HepG2 (cell line): ENCODE data around the gene SSBP1. TPM values are rescaled to one million over a fixed set of nuclear protein-coding genes. Genes with fewer than 3 reads are reported as not detected.

Source experiments
- ATAC-seq: fragments of 200-7000 bp; cut with Tn5 transposase; 3 replicates; pipeline ENCODE4 v1.9.1; 2020; ENCODE audit warnings: mild to moderate bottlenecking, moderate library complexity
- BruUV-seq: library from RNA; stranded (reverse); fragments of 400-500 nt; replicated peaks from 2 replicates; lab custom pipeline; 2021; lab: Mats Ljungman, UMichigan
- CTCF ChIA-PET: fragments of 300-600 bp; formaldehyde crosslinking; extraction: SDS; loops from one replicate; lab custom pipeline; 2021; ENCODE audit warnings: low total read pairs, inconsistent platforms, low intra/inter-chr PET ratio; lab: Yijun Ruan, JAX
- POLR2A ChIA-PET: fragments of 350-600 bp; sonication (Branson Sonifier 250); formaldehyde crosslinking; loops from one replicate; lab custom pipeline; 2020; ENCODE audit warnings: antibody characterized with exemption, inconsistent platforms; lab: Yijun Ruan, JAX
- DNase-seq: peaks from one replicate; pipeline ENCODE4 v3.0.0-alpha.2; 2015; ENCODE audit warnings: low spot score
- FAIRE-seq: peaks from 3 replicates; lab custom pipeline; 2011; peaks lifted over from hg19 to GRCh38; lab: Jason Lieb, UNC
- H2AFZ ChIP-seq: one replicate; pipeline ENCODE4 v1.6.1; 2011; ENCODE audit warnings: low read length, inconsistent platforms
- H3K27ac ChIP-seq: fragments of 300-600 bp; 3 replicates; pipeline ENCODE4 v1.8.0; 2011; ENCODE audit warnings: mixed run types, mild to moderate bottlenecking, mixed read lengths, low read length, inconsistent platforms; ENCODE audit not compliant: insufficient read depth; ENCODE audit errors: extremely low read length
- H3K27me3 ChIP-seq, 2 experiments: fragments of 200-600 bp in 1 of 2; 2 replicates in 1 of 2; 3 replicates in 1 of 2; pipeline versions ENCODE4 v1.6.0 to v1.8.0; 2011; ENCODE audit warnings: low read length in 2 of 2, mild to moderate bottlenecking in 2 of 2, moderate library complexity in 2 of 2, inconsistent platforms in 1 of 2; ENCODE audit not compliant: insufficient read depth in 2 of 2, control insufficient read depth in 1 of 2
- H3K36me3 ChIP-seq, 2 experiments: fragments of 200-600 bp in 1 of 2; replicated peaks in 1 of 2; 2 replicates in 1 of 2; 3 replicates in 1 of 2; pipeline versions ENCODE4 v1.5.1 to v1.8.0; 2011; ENCODE audit warnings: low read length in 2 of 2, inconsistent platforms in 1 of 2; ENCODE audit not compliant: insufficient read depth in 2 of 2, control insufficient read depth in 1 of 2
- H3K4me1 ChIP-seq: 2 replicates; pipeline ENCODE4 v1.5.1; 2012; ENCODE audit warnings: low read length, inconsistent platforms; ENCODE audit not compliant: insufficient read depth
- H3K4me2 ChIP-seq: 2 replicates; pipeline ENCODE4 v1.6.0; 2011; ENCODE audit warnings: low read depth, low read length, inconsistent platforms
- H3K4me3 ChIP-seq, 3 experiments: fragments of 200-600 bp in 1 of 3; sonication (generic), shearing (Covaris generic) in 1 of 3; replicated peaks in 1 of 3; 2 replicates each; pipeline ENCODE4 v1.5.1; 2011 to 2016; ENCODE audit warnings: low read length in 3 of 3, inconsistent platforms in 2 of 3, low read depth in 2 of 3, mild to moderate bottlenecking in 2 of 3, control low read depth in 1 of 3, mixed read lengths in 1 of 3; ENCODE audit not compliant: insufficient read depth in 1 of 3
- H3K79me2 ChIP-seq: one replicate; pipeline ENCODE4 v1.6.1; 2011; ENCODE audit warnings: low read length, inconsistent platforms; ENCODE audit not compliant: insufficient read depth
- H3K9ac ChIP-seq: 2 replicates; pipeline ENCODE4 v1.6.0; 2011; ENCODE audit warnings: mild to moderate bottlenecking, low read depth, low read length, inconsistent platforms; ENCODE audit not compliant: insufficient read depth
- H3K9me3 ChIP-seq: 2 replicates; pipeline ENCODE4 v1.5.1; 2012; ENCODE audit warnings: mild to moderate bottlenecking, low read length
- H4K20me1 ChIP-seq: 2 replicates; pipeline ENCODE4 v1.6.0; 2011; ENCODE audit warnings: inconsistent platforms, mild to moderate bottlenecking, low read length, moderate library complexity; ENCODE audit not compliant: insufficient read depth
- ATF7 ChIP-seq, 2 experiments: fragments of 450-650 bp in 1 of 2; sonication (generic) in 1 of 2; formaldehyde crosslinking in 1 of 2; IDR thresholded peaks; 2 replicates each; pipeline versions ENCODE4 v1.4.0 to v1.6.1; 2016 to 2020; ENCODE audit warnings: antibody characterized with exemption in 1 of 2, mild to moderate bottlenecking in 1 of 2, missing genetic modification reagents in 1 of 2
- CEBPG ChIP-seq: IDR thresholded peaks from 2 replicates; pipeline ENCODE4 v1.6.1; 2016
- ELF3 ChIP-seq: IDR thresholded peaks from 2 replicates; pipeline ENCODE4 v1.6.1; 2016; ENCODE audit warnings: missing genetic modification reagents, missing compliant biosample characterization
- FOXA1 ChIP-seq, 2 experiments: fragments of 450-650 bp in 1 of 2; sonication (generic) in 1 of 2; formaldehyde crosslinking in 1 of 2; IDR thresholded peaks; 2 replicates each; pipeline versions ENCODE4 v1.4.0 to v1.6.1; 2016 to 2020; ENCODE audit warnings: missing genetic modification reagents in 1 of 2
- FOXP1 ChIP-seq, 2 experiments: fragments of 450-650 bp in 1 of 2; IDR thresholded peaks; 2 replicates each; pipeline ENCODE4 v1.6.1; 2017 to 2018; ENCODE audit warnings: antibody characterized with exemption in 1 of 2
- MED1 ChIP-seq: sonication (generic); formaldehyde crosslinking; IDR thresholded peaks from 2 replicates; pipeline ENCODE4 v1.4.0; 2020; ENCODE audit warnings: missing genetic modification reagents
- NR2F1 ChIP-seq, 2 experiments: fragments of 450-650 bp in 1 of 2; formaldehyde crosslinking in 1 of 2; IDR thresholded peaks; 2 replicates each; pipeline versions ENCODE4 v1.5.0 to v1.6.1; 2016 to 2020; ENCODE audit warnings: mild to moderate bottlenecking in 1 of 2, missing compliant biosample characterization in 1 of 2, missing genetic modification reagents in 1 of 2, moderate library complexity in 1 of 2
- POLR2A ChIP-seq, 2 experiments: IDR thresholded peaks; 2 replicates each; pipeline ENCODE4 v1.6.1; 2011; ENCODE audit warnings: low read depth in 2 of 2, low read length in 2 of 2, mild to moderate bottlenecking in 1 of 2, moderate library complexity in 1 of 2; ENCODE audit not compliant: insufficient read depth in 1 of 2
- SRF ChIP-seq: IDR thresholded peaks from 2 replicates; pipeline ENCODE4 v1.6.1; 2011; ENCODE audit warnings: mild to moderate bottlenecking, low read depth, low read length, moderate library complexity
- XBP1 ChIP-seq: sonication (generic); formaldehyde crosslinking; IDR thresholded peaks from 2 replicates; pipeline ENCODE4 v1.5.0; 2020; ENCODE audit warnings: missing genetic modification reagents
- ZBTB33 ChIP-seq: sonication (generic); formaldehyde crosslinking; IDR thresholded peaks from 2 replicates; pipeline ENCODE4 v1.4.0; 2020; ENCODE audit warnings: missing genetic modification reagents
- ZFX ChIP-seq: sonication (generic); formaldehyde crosslinking; IDR thresholded peaks from 2 replicates; pipeline ENCODE4 v1.4.0; 2020; ENCODE audit warnings: mild to moderate bottlenecking, low read depth, missing genetic modification reagents, moderate library complexity
- ZFY ChIP-seq: sonication (generic); formaldehyde crosslinking; IDR thresholded peaks from 2 replicates; pipeline ENCODE4 v1.4.0; 2020; ENCODE audit warnings: missing genetic modification reagents
- ZNF781 ChIP-seq: sonication (generic); formaldehyde crosslinking; IDR thresholded peaks from 2 replicates; pipeline ENCODE4 v1.5.1; 2020; ENCODE audit warnings: borderline replicate concordance, mild to moderate bottlenecking, missing genetic modification reagents; ENCODE audit errors: not compliant biosample characterization
- WGBS: methylation state at CpG from one replicate; pipeline ENCODE4 v1.1.6; 2017; ENCODE audit warnings: low lambda C conversion rate; 5-methylcytosine and 5-hydroxymethylcytosine counted together
- in situ Hi-C: cut with HindIII; loops from 2 replicates; pipeline ENCODE4 v1.10.0; 2017; ENCODE audit warnings: low pct_unique_long_range_greater_than_20kb; ENCODE audit not compliant: extremely low pct_ligation_motif_present
- intact Hi-C: fragments of 100-400 bp; cut with micrococcal nuclease; formaldehyde crosslinking; loops from one replicate; pipeline ENCODE4 v1.10.0; 2022; ENCODE audit not compliant: unreplicated experiment
- polyA plus RNA-seq, 8 experiments: library from polyadenylated mRNA; depleted of rRNA in 3 of 8; stranded (reverse) in 7 of 8; unstranded in 1 of 8; fragments of >200 nt; fragmentation: Illumina TruSeq in 4 of 8; extraction: Trizol in 4 of 8; gene quantifications; 2 replicates each; pipeline versions ENCODE4 v1.2.1 to v1.2.3, GENCODE V29; 2011 to 2016; ENCODE audit warnings: low read depth in 4 of 8, missing spikeins in 1 of 8, mixed read lengths in 1 of 8; ENCODE audit not compliant: insufficient read depth in 1 of 8
- total RNA-seq, 5 experiments: library from RNA; depleted of rRNA; stranded (reverse); fragments of >200 nt; fragmentation: Illumina TruSeq; extraction: Trizol; gene quantifications; 2 replicates each; pipeline ENCODE4 v1.2.3, GENCODE V29; 2016; ENCODE audit warnings: low read depth in 1 of 5

The SSBP1 gene
- total and polyA plus RNA-seq, 2 of the 13 experiments (the other 11 are each of a cell fraction or from before 2014, with no cell fraction given), result 64.4 to 254 TPM

GRCh38 chr7:141731476-141732149 lies 6.5 kb upstream of the SSBP1 start:
- H2AFZ ChIP-seq, result no peak overlapping the region
- H3K4me3 ChIP-seq, result no peak overlapping the region
- H3K27me3 ChIP-seq, result no peaks in the 10 kb centered on the region
- no peaks in the 10 kb centered on the region for H3K9me3 ChIP-seq
- no peaks in the 10 kb centered on the region for H3K36me3 ChIP-seq
- no peak for DNase-seq
- POLR2A ChIA-PET, result no interaction called here
- H3K9ac ChIP-seq, result no peak overlapping the region
- ATAC-seq, result no peak
- TF ChIP-seq NR2F1 (CRISPR knock-in tag; IDR thresholded peaks at IDR 0.05), result no peak
- no peak for TF ChIP-seq SRF
- no peak for TF ChIP-seq XBP1
- TF ChIP-seq, all 625 proteins: peak for 0
- Histone ChIP-seq H3K4me1 (no peaks in the 10 kb centered on the region), H3K27ac (no peak overlapping the region), H3K79me2 (no peaks in the 10 kb centered on the region), H3K4me2 (no peak overlapping the region), H4K20me1 (no peaks in the 10 kb centered on the region)
- WGBS, result 65% methylated on average over 24 of the region's 24 CpGs
- CTCF ChIA-PET, result no interaction called here
- no TSS peak for BruUV-seq
- FAIRE-seq, result no peak
- intact Hi-C loops (no loop called here), in situ Hi-C loops (loop anchor here (10.0 kb wide), 1 partner anchor 77 kb away; no protein-coding TSS in a partner anchor)

GRCh38 chr7:141737118-141737835 lies 881 bp upstream of the SSBP1 start:
- TSS peak; percentile 86 for BruUV-seq
- FAIRE-seq, result no peak
- intact Hi-C loops, result no loop called here
- TF ChIP-seq ZBTB33 (peak; percentile 15; the same call in 1 of the 2 replicates), ELF3 (0 out of 2 replicates have a peak, but pooled peaks have one; percentile 9), ZNF781 (CRISPR knock-in tag) (no peak), POLR2A (IDR thresholded peaks at IDR 0.05; ENCODE audit: insufficient read depth in 1 of 2, low read depth in 2 of 2, low read length in 2 of 2) (0 out of 4 replicates have a peak, but pooled peaks of 1 of the 2 experiments have one; percentile 22), MED1 (CRISPR knock-in tag) (peak; percentile 10; the same call in 1 of the 2 replicates), ZFY (CRISPR knock-in tag) (peak; percentile 24; the same call in 1 of the 2 replicates), ZFX (peak; percentile 22; the same call in 1 of the 2 replicates), CEBPG (CRISPR knock-in tag) (peak; percentile 86), ATF7 (IDR thresholded peaks at IDR 0.05) (peak; percentile 69), ATF7 (CRISPR knock-in tag; IDR thresholded peaks at IDR 0.05) (no peak), FOXP1 (IDR thresholded peaks at IDR 0.05) (no peak), FOXP1 (CRISPR knock-in tag; IDR thresholded peaks at IDR 0.05) (no peak), FOXA1 (IDR thresholded peaks at IDR 0.05) (no peak), FOXA1 (CRISPR knock-in tag; IDR thresholded peaks at IDR 0.05) (0 out of 2 replicates have a peak, but pooled peaks have one; percentile 6)

More at GRCh38 chr7:141737118-141737835, 881 bp upstream of the SSBP1 start:
- Histone ChIP-seq H3K36me3 (peaks cover 4 to 19% of the 10 kb centered on the region in 2 experiments), H3K79me2 (peaks cover 32% of the 10 kb centered on the region), H2AFZ (peak overlapping the region; percentile 95), H3K4me3 (peak overlapping the region; percentile 62 to 93 (median 78)), H3K4me2 (peak overlapping the region; percentile 75), H3K9me3 (no peaks in the 10 kb centered on the region), H3K27me3 (no peaks in the 10 kb centered on the region; a peak in 1 of 5 replicates), H3K9ac (peak overlapping the region; percentile 65), H3K27ac (peak overlapping the region; percentile 81), H4K20me1 (no peaks in the 10 kb centered on the region), H3K4me1 (peaks cover 29% of the 10 kb centered on the region)
- peak; percentile 32 for ATAC-seq
- peak; percentile 25 for DNase-seq
- in situ Hi-C loops, result loop anchor here (10.0 kb wide), 1 partner anchor 82 kb away; no protein-coding TSS in a partner anchor
- ChIA-PET CTCF (interaction anchor here (2.5 kb wide), 1 partner anchor 83 kb away, joined by 16 read pairs; no protein-coding TSS in a partner anchor), POLR2A (interaction anchor here (0.6 to 2.1 kb wide), 7 partner anchors 21 to 722 kb away, joined by 3 to 18 read pairs (median 6); partner anchors contain the start of genes DENND11, MRPS33 and WEE2)
- 25% methylated on average over 11 of the region's 11 CpGs for WGBS
